HG02763 (cell line): ENCODE measurements around the gene ATP6V1G1.
A peak's percentile ranks its signal among the peaks of the same experiment; 100 is the strongest.

Experiments
- ATAC-seq: cut with Tn5 transposase; IDR thresholded peaks from one replicate; pipeline ENCODE4 v1.9.1; 2021; ENCODE audit warnings: mild to moderate bottlenecking, moderate library complexity; ENCODE audit not compliant: unreplicated experiment

ATP6V1G1 gene

DNA sequence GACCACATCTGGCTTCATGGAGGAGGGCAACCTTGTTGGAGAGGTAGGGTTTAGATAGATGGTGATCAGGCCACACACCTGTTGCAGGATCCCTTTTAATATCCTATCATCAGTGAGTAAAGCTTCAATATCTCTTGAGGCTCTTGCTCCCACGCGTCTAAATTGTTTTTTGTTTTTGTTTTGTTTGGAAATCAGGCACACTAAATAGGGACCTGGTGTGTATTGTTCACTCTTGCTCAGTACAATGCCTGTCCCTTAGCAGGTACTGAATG lies 20.9 kb downstream of the ATP6V1G1 start:
- ATAC-seq: no peak

DNA sequence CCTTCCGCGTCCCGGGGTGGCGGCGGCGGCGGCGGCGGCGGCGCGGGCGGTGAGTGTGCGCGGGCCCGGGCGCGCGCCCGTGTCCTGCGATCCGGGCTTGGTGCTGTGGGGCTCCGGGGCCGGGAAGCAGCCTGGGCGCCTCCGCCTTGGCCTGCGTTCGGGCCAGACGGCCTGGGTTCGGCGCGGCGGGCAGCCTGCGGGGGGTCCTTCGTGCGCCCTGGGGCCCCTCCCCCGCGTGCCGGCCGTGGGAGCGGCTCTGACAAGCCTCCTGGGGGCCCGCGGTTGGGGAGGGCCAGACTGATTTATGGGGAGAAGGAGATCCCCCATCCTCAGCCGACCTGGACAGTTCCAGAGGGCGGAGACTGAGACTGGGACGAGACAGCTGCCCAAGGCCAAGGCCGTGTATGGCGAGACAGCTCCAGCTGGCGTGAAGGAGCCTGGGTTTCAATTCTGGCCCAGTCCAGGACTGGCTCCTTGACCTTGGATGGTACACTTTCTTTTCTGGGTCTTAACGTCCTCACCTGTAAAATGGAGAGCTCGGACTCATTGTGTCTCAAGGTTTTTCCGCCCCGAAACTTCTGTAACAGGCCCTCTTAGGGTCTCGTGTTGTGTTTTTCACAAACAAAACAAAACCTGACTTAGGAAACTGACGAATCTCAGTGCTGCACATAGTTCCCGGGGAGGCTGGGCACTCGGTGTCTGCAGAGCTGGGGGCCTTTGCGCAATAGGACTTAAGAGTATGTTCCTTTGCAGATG lies 24.1 kb downstream of the ATP6V1G1 start:
- ATAC-seq: peak; percentile 35

GRCh38 chr9:114612272-114612923 lies 24.8 kb downstream of the ATP6V1G1 start:
- no peak for ATAC-seq

GRCh38 chr9:114613087-114613486 lies 25.5 kb downstream of the ATP6V1G1 start:
- ATAC-seq: no peak

- ATAC-seq: no peak
Observed at GRCh38 chr9:114613919-114614318, 26.4 kb downstream of the ATP6V1G1 start.

DNA sequence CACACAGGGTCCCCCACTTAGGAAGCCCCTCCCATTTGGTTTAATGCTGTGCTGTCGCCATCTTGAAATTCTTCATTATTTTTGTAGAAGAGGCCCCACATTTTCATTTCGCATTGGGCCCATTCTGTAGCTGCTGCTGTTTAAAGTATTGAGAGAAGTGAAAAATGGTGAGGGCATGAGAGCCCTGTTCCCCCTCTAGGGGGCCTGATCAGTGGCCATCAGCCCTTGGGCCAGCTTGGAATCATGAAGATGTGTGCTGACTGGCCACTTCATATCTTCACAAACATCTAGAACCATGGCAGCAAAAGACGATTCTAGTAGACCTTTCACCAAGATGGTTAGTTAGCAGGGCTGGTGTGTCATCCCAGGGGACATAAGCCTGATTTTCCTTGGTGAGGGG lies 26.8 kb downstream of the ATP6V1G1 start:
- ATAC-seq: no peak

- peak; percentile 62 for ATAC-seq
Observed at GRCh38 chr9:114616684-114617520, 29.3 kb downstream of the ATP6V1G1 start.

DNA sequence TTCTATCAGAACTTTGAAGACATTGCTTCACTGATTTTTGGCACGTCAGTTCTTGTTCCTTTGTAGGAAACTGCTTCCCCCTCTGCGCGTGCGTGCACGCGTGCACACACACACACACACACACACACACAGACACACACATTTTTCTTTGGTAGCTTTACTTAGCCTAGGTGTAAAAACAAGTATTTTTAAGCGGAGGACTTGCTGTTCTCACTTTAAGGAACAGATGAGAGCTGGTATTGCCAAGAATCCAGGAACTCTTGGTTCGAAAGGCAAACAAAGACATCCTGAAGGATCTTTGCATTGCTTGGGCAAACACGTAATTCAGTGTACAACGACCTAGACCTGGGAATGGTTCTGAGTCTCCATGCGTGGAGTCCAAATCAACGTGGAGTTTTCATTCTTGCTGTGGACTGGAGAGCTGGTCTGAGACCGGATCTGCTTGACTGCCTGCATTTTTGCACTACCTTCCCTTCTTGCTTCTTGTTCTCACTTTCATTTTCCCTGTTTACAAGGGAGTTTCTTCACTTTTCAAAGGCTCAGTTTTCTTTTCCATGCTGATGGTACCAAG lies 31.7 kb downstream of the ATP6V1G1 start:
- no peak for ATAC-seq

DNA sequence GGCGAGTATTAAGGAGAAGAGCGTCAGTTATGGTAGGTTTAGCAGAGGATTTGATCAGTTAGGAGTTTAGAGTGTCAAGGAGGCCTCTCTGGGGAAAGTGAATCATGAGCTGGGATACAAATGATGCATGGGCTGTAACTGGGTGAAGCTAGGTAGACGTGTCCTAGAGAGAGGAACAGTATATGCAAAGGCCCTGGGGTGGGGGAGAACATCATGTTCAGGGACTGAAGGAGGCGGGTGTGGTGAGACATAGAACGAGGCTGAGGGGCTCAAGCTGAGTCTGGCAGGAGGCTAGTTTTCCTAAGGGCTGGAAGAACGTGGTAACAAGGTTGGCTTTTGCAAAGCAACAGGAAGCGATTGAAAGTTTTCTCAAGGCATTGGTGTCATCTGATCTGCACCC lies 34.0 kb downstream of the ATP6V1G1 start:
- no peak for ATAC-seq

- ATAC-seq: no peak
Observed at GRCh38 chr9:114621975-114622609, 34.5 kb downstream of the ATP6V1G1 start.

GRCh38 chr9:114624677-114625076 lies 37.1 kb downstream of the ATP6V1G1 start:
- ATAC-seq: no peak

GRCh38 chr9:114626415-114627020 lies 38.9 kb downstream of the ATP6V1G1 start:
- ATAC-seq: no peak

DNA sequence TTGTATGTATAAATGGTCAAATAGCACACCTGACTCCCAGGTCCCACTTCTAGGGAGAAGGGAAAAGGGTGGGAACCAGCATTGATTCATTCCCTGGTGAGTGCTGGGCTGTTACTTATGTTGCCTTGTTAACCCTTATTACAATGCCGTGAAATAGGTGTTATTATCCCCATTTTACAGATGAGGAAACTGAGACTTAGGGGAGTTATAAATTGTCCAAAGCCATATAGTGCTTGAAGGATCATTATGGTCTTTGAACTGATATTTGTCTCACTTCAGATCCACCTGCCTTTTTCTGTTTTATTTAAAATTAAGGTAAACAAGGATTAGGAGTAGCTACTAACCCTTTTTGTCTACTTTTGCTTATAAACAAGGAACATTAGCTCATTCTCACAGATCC lies 40.0 kb downstream of the ATP6V1G1 start:
- ATAC-seq: no peak

DNA sequence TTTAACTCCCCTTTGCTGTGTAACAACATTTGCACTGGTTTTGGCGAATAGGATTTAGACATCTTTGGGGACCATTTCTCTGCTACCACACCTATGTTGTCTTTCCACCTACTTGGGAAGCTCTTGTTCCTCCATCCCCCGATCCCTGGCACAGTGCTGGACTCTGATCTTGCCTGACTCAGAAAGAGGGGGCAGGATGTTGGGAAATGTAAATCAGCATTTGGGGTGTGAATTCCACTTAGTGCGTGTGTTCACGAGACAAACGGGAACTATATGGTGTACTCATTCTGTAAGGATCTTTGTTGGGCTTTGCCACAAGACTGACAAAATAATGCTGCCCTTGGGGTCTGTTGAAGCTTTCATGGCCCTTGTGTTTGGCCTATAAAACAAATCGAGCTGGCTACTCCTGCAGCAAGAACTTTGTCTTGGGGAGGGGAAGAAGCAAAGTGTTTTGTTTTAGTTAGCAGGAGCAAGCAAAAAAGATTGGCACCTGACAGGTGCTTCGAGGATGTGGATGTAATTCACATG lies 42.1 kb downstream of the ATP6V1G1 start:
- no peak for ATAC-seq

DNA sequence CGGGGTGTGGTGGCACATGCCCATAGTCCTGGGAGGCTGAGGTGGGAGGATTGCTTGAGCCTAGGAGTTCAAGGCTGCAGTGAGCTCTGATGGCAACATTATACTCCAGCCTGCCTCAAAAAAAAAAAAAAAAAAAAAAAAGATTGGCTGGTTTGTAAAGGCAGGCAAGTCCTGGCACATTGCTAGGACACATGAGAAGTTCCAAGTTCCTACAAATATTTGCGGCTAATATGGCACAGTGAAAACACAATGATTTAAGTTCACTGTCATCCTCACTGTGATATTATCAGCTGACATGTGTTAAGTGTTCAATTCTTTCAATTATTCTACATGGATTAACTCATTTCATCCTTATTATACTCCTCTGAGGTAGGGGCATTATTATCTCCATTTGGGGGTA lies 43.6 kb downstream of the ATP6V1G1 start:
- no peak for ATAC-seq

DNA sequence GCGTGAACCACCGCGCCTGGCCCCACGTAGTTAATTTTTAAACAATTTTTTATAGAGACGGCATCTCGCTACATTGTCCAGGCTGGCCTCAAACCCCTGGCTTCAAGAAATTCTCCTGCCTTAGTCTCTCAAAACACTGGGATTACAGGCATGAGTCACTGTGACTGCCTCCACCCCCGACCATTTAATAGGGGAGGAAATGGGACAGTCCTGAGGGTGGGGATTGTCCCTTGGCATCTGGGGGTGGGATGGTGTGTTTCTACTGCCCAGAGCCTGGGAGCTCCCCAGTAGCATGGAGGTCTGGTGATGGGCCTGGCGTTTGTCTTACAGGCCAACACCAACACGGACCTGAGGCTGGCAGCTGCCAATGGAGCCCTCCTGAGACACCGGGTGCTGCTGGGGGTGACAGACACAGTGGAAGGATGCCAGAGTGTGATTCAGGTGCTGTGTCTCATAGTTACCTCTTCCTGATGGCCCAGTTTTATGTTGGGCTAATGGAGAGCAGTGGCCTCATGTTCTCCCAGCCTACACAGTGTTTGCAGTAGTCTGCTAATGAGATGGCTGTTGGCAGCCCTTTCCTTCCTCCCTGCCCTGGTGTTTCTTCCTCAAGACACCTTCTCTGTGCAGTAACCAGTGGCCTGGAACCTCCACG lies 46.0 kb downstream of the ATP6V1G1 start:
- no peak for ATAC-seq

DNA sequence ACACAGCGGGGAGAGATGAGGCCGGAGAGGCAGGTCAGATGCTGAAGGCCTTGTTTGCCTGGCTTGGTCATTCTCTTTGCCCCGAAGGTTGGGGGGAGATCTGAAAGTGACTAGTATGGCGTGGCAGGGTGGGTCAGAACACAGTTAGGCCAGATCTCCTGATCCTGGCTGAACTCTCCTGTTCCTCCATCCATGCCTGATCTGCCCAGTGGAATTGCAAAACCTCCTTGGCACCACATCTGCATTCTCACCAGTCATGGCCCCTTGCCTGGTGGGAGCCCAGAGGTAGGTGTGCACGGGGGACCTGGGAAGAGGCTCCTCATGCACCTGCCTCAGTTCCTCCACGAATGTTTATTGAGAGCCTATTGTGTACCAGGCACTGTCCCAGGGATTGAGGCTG lies 46.8 kb downstream of the ATP6V1G1 start:
- ATAC-seq: no peak

DNA sequence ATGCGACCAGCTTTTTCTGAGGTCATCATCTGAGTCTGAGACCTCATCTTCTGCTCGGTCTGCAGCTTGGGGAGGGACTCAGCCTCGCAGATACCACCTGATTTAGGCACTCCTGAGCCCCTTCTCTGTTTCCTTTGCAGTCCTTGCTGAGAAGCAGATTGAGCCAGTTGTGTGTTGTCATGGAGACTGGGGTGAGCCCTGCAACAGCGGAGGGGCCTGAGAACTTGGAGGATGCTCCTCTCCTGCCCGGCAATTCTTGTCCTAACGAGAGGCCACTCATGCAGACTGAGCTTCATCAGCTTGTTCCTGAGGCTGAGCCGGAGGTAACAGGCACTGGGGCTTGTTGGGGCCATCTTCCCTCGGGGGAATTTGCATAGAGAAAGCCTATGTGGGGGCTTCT lies 50.8 kb downstream of the ATP6V1G1 start:
- ATAC-seq: no peak

DNA sequence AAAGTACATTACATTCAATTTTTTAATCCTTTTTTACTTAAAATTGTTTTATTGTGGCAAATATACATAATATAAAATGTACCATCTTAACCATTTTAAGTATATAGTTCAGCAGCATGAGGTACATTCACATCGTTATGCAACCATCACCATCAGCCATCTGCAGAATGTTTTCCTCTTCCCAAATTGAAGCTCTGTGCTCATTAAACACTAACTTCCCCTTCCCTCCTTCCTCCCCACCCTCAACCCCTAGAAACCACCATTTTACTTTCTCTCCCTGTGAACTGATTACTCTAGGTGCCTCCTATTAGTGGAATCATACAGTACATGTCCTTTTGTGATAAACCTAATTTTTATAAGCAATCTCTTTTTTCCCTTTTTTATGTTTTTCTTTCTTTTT lies 54.4 kb downstream of the ATP6V1G1 start:
- no peak for ATAC-seq

GRCh38 chr9:114643001-114643400 lies 55.4 kb downstream of the ATP6V1G1 start:
- ATAC-seq: no peak
